GM18907 (cell line): Measurements from ENCODE around the gene CFAP251.

Experiments used
- ATAC-seq: cut with Tn5 transposase; IDR thresholded peaks from one replicate; pipeline ENCODE4 v1.9.1; 2021; ENCODE audit warnings: mild to moderate bottlenecking, moderate library complexity; ENCODE audit not compliant: unreplicated experiment

Gene CFAP251

GRCh38 chr12:122046145-122046544, 127.8 kb downstream of the CFAP251 start:
- no peak for ATAC-seq

GRCh38 chr12:122048151-122048550, 129.8 kb downstream of the CFAP251 start:
- ATAC-seq, result no peak

GRCh38 chr12:122049827-122050226, 131.4 kb downstream of the CFAP251 start:
- no peak for ATAC-seq

GRCh38 chr12:122050706-122051105, 132.3 kb downstream of the CFAP251 start:
- no peak for ATAC-seq

GRCh38 chr12:122051231-122051876, 133.0 kb downstream of the CFAP251 start:
- no peak for ATAC-seq

GRCh38 chr12:122052285-122052684, 133.9 kb downstream of the CFAP251 start:
- no peak for ATAC-seq
